Hepatocyte (in vitro differentiated cells): ENCODE data around the gene FGF21.

ENCODE experiments used
- EZH2 ChIP-seq: fragments of 200-600 bp; sonication (generic); IDR thresholded peaks from 2 replicates; pipeline ENCODE4 v1.6.1; 2016; ENCODE audit warnings: antibody characterized with exemption, mild to moderate bottlenecking, borderline replicate concordance
- TF ChIP-seq, protein P1 (sequence below): fragments of 200-600 bp; sonication (generic); IDR thresholded peaks from 2 replicates; pipeline ENCODE4 v1.5.1; 2016; ENCODE audit warnings: antibody characterized with exemption, mild to moderate bottlenecking; ENCODE audit not compliant: poor library complexity

DNA sequence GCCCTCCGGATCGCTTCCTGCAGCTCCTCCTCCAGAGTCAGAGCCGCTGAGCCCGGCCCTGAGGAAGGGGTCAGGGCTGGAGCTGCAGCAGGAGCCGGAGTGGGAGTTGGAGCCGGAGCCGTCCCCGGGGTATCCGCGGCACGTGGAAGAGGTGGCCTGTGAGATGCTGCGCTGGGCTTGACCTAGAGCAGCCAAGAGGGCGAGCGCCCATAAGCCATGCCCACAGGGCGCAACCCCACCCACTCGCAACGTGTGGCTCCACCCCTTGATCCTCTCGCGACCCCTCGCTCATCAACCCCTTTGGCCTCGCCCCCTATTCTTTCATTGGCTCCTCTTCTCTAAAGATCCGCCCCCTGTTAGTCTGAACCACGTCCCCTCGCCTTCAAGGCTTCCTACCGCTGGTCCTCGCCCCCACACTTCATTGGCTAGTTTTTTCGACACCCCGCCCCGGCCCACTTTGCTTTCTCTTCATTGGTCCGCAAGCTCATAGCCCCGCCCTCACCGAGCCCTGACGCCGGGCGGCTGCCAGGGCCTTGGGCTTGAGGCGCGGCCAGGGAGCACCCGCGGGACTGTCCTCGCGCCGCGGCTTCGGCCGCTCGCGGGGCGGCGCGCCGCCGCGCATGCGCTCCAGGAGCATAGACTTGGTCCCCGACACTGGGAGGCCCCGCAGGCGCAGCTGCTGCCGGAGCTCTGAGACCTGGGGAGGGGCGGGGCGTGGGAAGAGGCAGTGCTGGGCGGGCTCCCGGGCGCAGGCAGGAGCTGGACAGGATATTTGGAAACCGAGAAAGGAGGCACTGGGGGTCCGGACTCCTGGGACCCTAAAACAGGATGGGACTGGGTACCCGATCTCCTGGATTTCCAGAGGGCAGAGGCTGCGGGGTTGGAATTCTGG is 41.2 kb upstream of the FGF21 start:
- TF ChIP-seq, protein P1, sequence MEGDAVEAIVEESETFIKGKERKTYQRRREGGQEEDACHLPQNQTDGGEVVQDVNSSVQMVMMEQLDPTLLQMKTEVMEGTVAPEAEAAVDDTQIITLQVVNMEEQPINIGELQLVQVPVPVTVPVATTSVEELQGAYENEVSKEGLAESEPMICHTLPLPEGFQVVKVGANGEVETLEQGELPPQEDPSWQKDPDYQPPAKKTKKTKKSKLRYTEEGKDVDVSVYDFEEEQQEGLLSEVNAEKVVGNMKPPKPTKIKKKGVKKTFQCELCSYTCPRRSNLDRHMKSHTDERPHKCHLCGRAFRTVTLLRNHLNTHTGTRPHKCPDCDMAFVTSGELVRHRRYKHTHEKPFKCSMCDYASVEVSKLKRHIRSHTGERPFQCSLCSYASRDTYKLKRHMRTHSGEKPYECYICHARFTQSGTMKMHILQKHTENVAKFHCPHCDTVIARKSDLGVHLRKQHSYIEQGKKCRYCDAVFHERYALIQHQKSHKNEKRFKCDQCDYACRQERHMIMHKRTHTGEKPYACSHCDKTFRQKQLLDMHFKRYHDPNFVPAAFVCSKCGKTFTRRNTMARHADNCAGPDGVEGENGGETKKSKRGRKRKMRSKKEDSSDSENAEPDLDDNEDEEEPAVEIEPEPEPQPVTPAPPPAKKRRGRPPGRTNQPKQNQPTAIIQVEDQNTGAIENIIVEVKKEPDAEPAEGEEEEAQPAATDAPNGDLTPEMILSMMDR, result no peak
- no peak for TF ChIP-seq EZH2
